ENCODE measurements around the gene HDAC7. TPM values are rescaled to one million over a fixed set of nuclear protein-coding genes. Genes with fewer than 3 reads are reported as not detected.

Gene HDAC7
- total and polyA plus RNA-seq, 2 of the 13 experiments (the other 11 are each of a cell fraction or from before 2014, with no cell fraction given) = 4.6 to 10.8 TPM

GRCh38 chr12:47812797-47813510 is 6.7 kb downstream of the HDAC7 start:
- H3K4me2 ChIP-seq (ENCODE audit: low read depth, low read length) = peak overlapping the region; percentile 71
- ATAC-seq (peak; percentile 53), DNase-seq (ENCODE audit: low spot score) (peak; percentile 36), FAIRE-seq (no peak)
- no peaks in the 10 kb centered on the region for H3K27me3 ChIP-seq (ENCODE audit: control insufficient read depth in 1 of 2, insufficient read depth in 2 of 2, low read length in 2 of 2)
- no TSS peak for BruUV-seq (replicated peaks)
- peaks cover 3% of the 10 kb centered on the region; the same call in 1 of the 2 replicates for H4K20me1 ChIP-seq (ENCODE audit: insufficient read depth, low read length)
- no peak overlapping the region for H2AFZ ChIP-seq (ENCODE audit: low read length)
- peaks cover 1% of the 10 kb centered on the region for H3K79me2 ChIP-seq (ENCODE audit: insufficient read depth, low read length)
- WGBS (ENCODE audit: low lambda C conversion rate) = 62% methylated on average over 21 of the region's 37 CpGs
- no peak overlapping the region for H3K27ac ChIP-seq (ENCODE audit: extremely low read length, insufficient read depth, low read length)
- ChIA-PET CTCF (ENCODE audit: low intra/inter-chr PET ratio, low total read pairs) (no interaction called here), POLR2A (interaction anchor here (1.5 kb wide), 1 partner anchor 8 kb away, joined by 5 read pairs; no protein-coding TSS in a partner anchor)
- no peaks in the 10 kb centered on the region for H3K9me3 ChIP-seq (ENCODE audit: low read length)
- in situ Hi-C loops (cut with HindIII; ENCODE audit: extremely low pct_ligation_motif_present, low pct_unique_long_range_greater_than_20kb) = no loop called here
- intact Hi-C loops (cut with micrococcal nuclease; ENCODE audit: unreplicated experiment) = no loop called here
- H3K9ac ChIP-seq (ENCODE audit: insufficient read depth, low read depth, low read length) = peak overlapping the region; percentile 43; the same call in 1 of the 2 replicates
- peaks cover 20% of the 10 kb centered on the region for H3K4me1 ChIP-seq (ENCODE audit: insufficient read depth, low read length)
- H3K36me3 ChIP-seq (replicated peaks in 1 of 2; ENCODE audit: control insufficient read depth in 1 of 2, insufficient read depth in 2 of 2, low read length in 2 of 2) = no peaks in the 10 kb centered on the region
- peak overlapping the region; percentile 31 to 55 (median 45) for H3K4me3 ChIP-seq (replicated peaks in 1 of 3; ENCODE audit: insufficient read depth in 1 of 3, low read depth in 2 of 3, low read length in 3 of 3)
- TF ChIP-seq GABPB1 (CRISPR knock-in tag; IDR thresholded peaks at IDR 0.05) (peak; percentile 29; the same call in 1 of the 2 replicates), FLYWCH1 (CRISPR knock-in tag; IDR thresholded peaks at IDR 0.05) (no peak), SP5 (CRISPR knock-in tag; IDR thresholded peaks at IDR 0.05; ENCODE audit: borderline replicate concordance, low read depth) (0 out of 2 replicates have a peak, but pooled peaks have one; percentile 28), IRX3 (CRISPR knock-in tag; IDR thresholded peaks at IDR 0.05; ENCODE audit: borderline replicate concordance, low read depth) (no peak), REL (CRISPR knock-in tag; conservative IDR thresholded peaks at IDR 0.05) (no peak), RELA (CRISPR knock-in tag; IDR thresholded peaks at IDR 0.05) (no peak), ZFP37 (CRISPR knock-in tag; IDR thresholded peaks at IDR 0.05; ENCODE audit: borderline replicate concordance) (no peak), CENPT (CRISPR knock-in tag; IDR thresholded peaks at IDR 0.05; ENCODE audit: low read depth) (no peak), HNF1B (CRISPR knock-in tag; IDR thresholded peaks at IDR 0.05) (no peak), FOSL2 (CRISPR knock-in tag; IDR thresholded peaks at IDR 0.05) (peak; percentile 74), POLR2G (IDR thresholded peaks at IDR 0.05; ENCODE audit: low read depth, low read length) (no peak), ERF (CRISPR knock-in tag; IDR thresholded peaks at IDR 0.05) (no peak), ZNF543 (CRISPR knock-in tag; IDR thresholded peaks at IDR 0.05) (no peak), EZH2 (conservative IDR thresholded peaks at IDR 0.05; ENCODE audit: low read depth, low read length) (no peak), TBP (CRISPR knock-in tag; IDR thresholded peaks at IDR 0.05) (no peak), RFX5 (IDR thresholded peaks at IDR 0.05; ENCODE audit: low read depth, low read length) (no peak), PATZ1 (CRISPR knock-in tag; IDR thresholded peaks at IDR 0.05) (peak; percentile 57; the same call in 1 of the 2 replicates), MYPOP (CRISPR knock-in tag; IDR thresholded peaks at IDR 0.05) (peak; percentile 54; the same call in 1 of the 2 replicates), MEF2D (CRISPR knock-in tag; IDR thresholded peaks at IDR 0.05) (no peak)

Data from HepG2 (cell line).